Ovary (tissue), 9 donors: ENCODE results near the gene EHD3. TPM values are rescaled to one million over a fixed set of nuclear protein-coding genes. Genes with fewer than 3 reads are reported as not detected.

Experiments
- DNase-seq, 5 donors: peaks; one replicate each; pipeline ENCODE4 v3.0.0-alpha.2; 2019 to 2020
- H3K27ac ChIP-seq, 2 donors: fragments of 200-600 bp; one replicate each; pipeline versions ENCODE4 v1.5.1 to v1.8.0; 2019 to 2022
- H3K27me3 ChIP-seq: fragments of 200-600 bp; one replicate; pipeline ENCODE4 v1.8.0; 2022
- H3K36me3 ChIP-seq: fragments of 200-600 bp; sonication (generic); one replicate; pipeline ENCODE4 v1.5.1; 2019
- H3K4me1 ChIP-seq: one replicate; pipeline ENCODE4 v1.8.1; 2013; ENCODE audit warnings: mild to moderate bottlenecking, moderate library complexity; ENCODE audit not compliant: insufficient read depth
- H3K4me3 ChIP-seq: fragments of 200-600 bp; sonication (generic); one replicate; pipeline ENCODE4 v1.5.1; 2017
- H3K9me3 ChIP-seq, 2 donors: fragments of 200-600 bp in 1 of 2; sonication (generic) in 1 of 2; one replicate each; pipeline versions ENCODE4 v1.5.1 to v1.8.1; 2013 to 2019; ENCODE audit warnings: mild to moderate bottlenecking in 1 of 2, moderate library complexity in 1 of 2
- CTCF ChIP-seq, 3 donors: fragments of 450-650 bp in 2 of 3; fragments of 200-600 bp in 1 of 3; IDR thresholded peaks; one replicate each; pipeline versions ENCODE4 v1.5.1 to v1.8.0; 2016 to 2022; ENCODE audit warnings: antibody characterized with exemption in 3 of 3, mild to moderate bottlenecking in 1 of 3
- EP300 ChIP-seq: sonication (generic); formaldehyde crosslinking; IDR thresholded peaks from one replicate; pipeline ENCODE4 v1.6.1; 2017; ENCODE audit warnings: antibody characterized with exemption
- POLR2A ChIP-seq: fragments of 450-650 bp; IDR thresholded peaks from one replicate; pipeline ENCODE4 v1.6.1; 2017; ENCODE audit warnings: antibody characterized with exemption, mild to moderate bottlenecking, moderate library complexity
- WGBS, 3 donors: extraction: QIAGEN DNeasy Blood & Tissue Kit in 1 of 3; methylation state at CpG; one replicate each; pipeline versions ENCODE4 v1.1.5 to v1.1.7; 2013 to 2017; 5-methylcytosine and 5-hydroxymethylcytosine counted together
- intact Hi-C, 4 donors: fragments of 100-400 bp; cut with DNase I; formaldehyde crosslinking; loops; one replicate each; pipeline versions ENCODE4 v1.11.0 to v1.15.1; 2022 to 2023
- polyA plus RNA-seq, 2 donors: library from polyadenylated mRNA; stranded (reverse); fragments of 200-250 nt in 1 of 2; fragments of 350-450 nt in 1 of 2; fragmentation: Illumina TruSeq in 1 of 2; extraction: RNeasy Lipid Tissue Mini Kit (QIAGEN cat#74804) in 1 of 2; gene quantifications; one replicate each; pipeline ENCODE4 v1.2.3, GENCODE V29; 2013 to 2014
- total RNA-seq, 7 donors: library from RNA; depleted of rRNA in 2 of 7; stranded (reverse); fragments of >200 nt in 2 of 7; fragmentation: NEBNext Ultra II Directional in 3 of 7; extraction: Animal tissue kit (Norgen Biotek cat#: 25700) in 3 of 7; gene quantifications; one replicate each; pipeline versions ENCODE4 v1.1.0 to v1.2.4, GENCODE V29; 2016 to 2023
- donor health status: DM: no; HTN: no; CAD: no; lungs with moderate emphysema.
- donor health status: DM: no; HTN: no; CAD: no.
- donor health status: Bipolar disorder and iron deficiency.
- donor health status: DM: yes; HTN: yes; CAD: no.
- donor health status: DM: no; HTN: no; CAD: no.
- donor health status: DM: yes; HTN: yes; CAD: no.

EHD3 gene
- total and polyA plus RNA-seq, 9 donors: 2.8 to 10.6 (median 3.5) TPM

GRCh38 chr2:31200972-31201371 lies 33.0 kb upstream of the EHD3 start:
- intact Hi-C loops: no loop called here
- Histone ChIP-seq H3K9me3 (no peaks in the 10 kb centered on the region), H3K4me1 (no peaks in the 10 kb centered on the region), H3K27me3 (no peaks in the 10 kb centered on the region), H3K36me3 (no peaks in the 10 kb centered on the region), H3K4me3 (no peak overlapping the region), H3K27ac (no peak overlapping the region)
- DNase-seq: no peak
- WGBS, 3 donors: 76 to 85% (median 78%) methylated on average over 9 of the region's 9 CpGs
- no peak for TF ChIP-seq POLR2A
- TF ChIP-seq CTCF (IDR thresholded peaks at IDR 0.05): no peak
- TF ChIP-seq EP300: no peak

- Histone ChIP-seq H3K27ac (no peak overlapping the region), H3K4me1 (no peaks in the 10 kb centered on the region), H3K27me3 (no peaks in the 10 kb centered on the region), H3K36me3 (no peaks in the 10 kb centered on the region), H3K4me3 (no peak overlapping the region), H3K9me3 (no peaks in the 10 kb centered on the region)
- no peak for DNase-seq
- 53 to 78% (median 61%) methylated on average over 5 of the region's 5 CpGs for WGBS, 3 donors
- TF ChIP-seq EP300 (no peak), POLR2A (no peak), CTCF (IDR thresholded peaks at IDR 0.05) (no peak)
- intact Hi-C loops: no loop called here
These were observed 31.9 kb upstream of the EHD3 start for GRCh38 chr2:31202041-31202440.

- Histone ChIP-seq H3K27me3 (no peaks in the 10 kb centered on the region), H3K9me3 (no peaks in the 10 kb centered on the region), H3K36me3 (no peaks in the 10 kb centered on the region), H3K4me3 (no peak overlapping the region), H3K27ac (no peak overlapping the region), H3K4me1 (no peaks in the 10 kb centered on the region)
- intact Hi-C loops: no loop called here
- no peak for DNase-seq
- 66 to 72% (median 71%) methylated on average over 5 of the region's 5 CpGs for WGBS, 3 donors
- TF ChIP-seq CTCF (IDR thresholded peaks at IDR 0.05) (no peak), POLR2A (no peak), EP300 (no peak)
These were observed 31.1 kb upstream of the EHD3 start for GRCh38 chr2:31202833-31203232.

GRCh38 chr2:31203916-31204315 lies 30.0 kb upstream of the EHD3 start:
- Histone ChIP-seq H3K27me3 (no peaks in the 10 kb centered on the region), H3K4me3 (no peak overlapping the region), H3K4me1 (no peaks in the 10 kb centered on the region), H3K9me3 (no peaks in the 10 kb centered on the region), H3K27ac (no peak overlapping the region), H3K36me3 (no peaks in the 10 kb centered on the region)
- intact Hi-C loops: no loop called here
- DNase-seq: no peak
- TF ChIP-seq POLR2A (no peak), EP300 (no peak), CTCF (IDR thresholded peaks at IDR 0.05) (no peak)

- Histone ChIP-seq H3K4me3 (no peak overlapping the region), H3K9me3 (no peaks in the 10 kb centered on the region), H3K27me3 (no peaks in the 10 kb centered on the region), H3K36me3 (no peaks in the 10 kb centered on the region), H3K27ac (no peak overlapping the region), H3K4me1 (no peaks in the 10 kb centered on the region)
- intact Hi-C loops: no loop called here
- DNase-seq: no peak
- TF ChIP-seq CTCF (IDR thresholded peaks at IDR 0.05): no peak
- TF ChIP-seq EP300: no peak
- no peak for TF ChIP-seq POLR2A
- WGBS, 3 donors: 52 to 55% (median 54%) methylated on average over 6 of the region's 6 CpGs
These were observed 29.2 kb upstream of the EHD3 start for GRCh38 chr2:31204783-31205182.
